ENCODE data around the gene ERICH2.

- TF ChIP-seq, protein P1, sequence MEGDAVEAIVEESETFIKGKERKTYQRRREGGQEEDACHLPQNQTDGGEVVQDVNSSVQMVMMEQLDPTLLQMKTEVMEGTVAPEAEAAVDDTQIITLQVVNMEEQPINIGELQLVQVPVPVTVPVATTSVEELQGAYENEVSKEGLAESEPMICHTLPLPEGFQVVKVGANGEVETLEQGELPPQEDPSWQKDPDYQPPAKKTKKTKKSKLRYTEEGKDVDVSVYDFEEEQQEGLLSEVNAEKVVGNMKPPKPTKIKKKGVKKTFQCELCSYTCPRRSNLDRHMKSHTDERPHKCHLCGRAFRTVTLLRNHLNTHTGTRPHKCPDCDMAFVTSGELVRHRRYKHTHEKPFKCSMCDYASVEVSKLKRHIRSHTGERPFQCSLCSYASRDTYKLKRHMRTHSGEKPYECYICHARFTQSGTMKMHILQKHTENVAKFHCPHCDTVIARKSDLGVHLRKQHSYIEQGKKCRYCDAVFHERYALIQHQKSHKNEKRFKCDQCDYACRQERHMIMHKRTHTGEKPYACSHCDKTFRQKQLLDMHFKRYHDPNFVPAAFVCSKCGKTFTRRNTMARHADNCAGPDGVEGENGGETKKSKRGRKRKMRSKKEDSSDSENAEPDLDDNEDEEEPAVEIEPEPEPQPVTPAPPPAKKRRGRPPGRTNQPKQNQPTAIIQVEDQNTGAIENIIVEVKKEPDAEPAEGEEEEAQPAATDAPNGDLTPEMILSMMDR (IDR thresholded peaks at IDR 0.05; ENCODE audit: insufficient read depth, low read length): no peak
- TF ChIP-seq POLR2AphosphoS5 (IDR thresholded peaks at IDR 0.05; ENCODE audit: low read depth): no peak
- TF ChIP-seq GABPA (IDR thresholded peaks at IDR 0.05; ENCODE audit: low read depth): no peak
- no peak for TF ChIP-seq SPI1 (IDR thresholded peaks at IDR 0.05; ENCODE audit: borderline replicate concordance, low read depth)
Measured at GRCh38 chr2:170821531-170822289, 51.5 kb downstream of the ERICH2 start.
